Kasumi-1 (cell line): ENCODE data around the gene TUBB2B.
A peak's percentile ranks its signal among the peaks of the same experiment; 100 is the strongest.
"Not testable (repeated sequence)": the region's sequence is repeated elsewhere in the genome, so short reads cannot be mapped to it uniquely, and the experiment has no call there.

ENCODE experiments used
- DNase-seq, 2 experiments: peaks; one replicate each; lab custom pipeline; 2025; lab: John Stamatoyannopoulos, UW

The TUBB2B gene

DNA sequence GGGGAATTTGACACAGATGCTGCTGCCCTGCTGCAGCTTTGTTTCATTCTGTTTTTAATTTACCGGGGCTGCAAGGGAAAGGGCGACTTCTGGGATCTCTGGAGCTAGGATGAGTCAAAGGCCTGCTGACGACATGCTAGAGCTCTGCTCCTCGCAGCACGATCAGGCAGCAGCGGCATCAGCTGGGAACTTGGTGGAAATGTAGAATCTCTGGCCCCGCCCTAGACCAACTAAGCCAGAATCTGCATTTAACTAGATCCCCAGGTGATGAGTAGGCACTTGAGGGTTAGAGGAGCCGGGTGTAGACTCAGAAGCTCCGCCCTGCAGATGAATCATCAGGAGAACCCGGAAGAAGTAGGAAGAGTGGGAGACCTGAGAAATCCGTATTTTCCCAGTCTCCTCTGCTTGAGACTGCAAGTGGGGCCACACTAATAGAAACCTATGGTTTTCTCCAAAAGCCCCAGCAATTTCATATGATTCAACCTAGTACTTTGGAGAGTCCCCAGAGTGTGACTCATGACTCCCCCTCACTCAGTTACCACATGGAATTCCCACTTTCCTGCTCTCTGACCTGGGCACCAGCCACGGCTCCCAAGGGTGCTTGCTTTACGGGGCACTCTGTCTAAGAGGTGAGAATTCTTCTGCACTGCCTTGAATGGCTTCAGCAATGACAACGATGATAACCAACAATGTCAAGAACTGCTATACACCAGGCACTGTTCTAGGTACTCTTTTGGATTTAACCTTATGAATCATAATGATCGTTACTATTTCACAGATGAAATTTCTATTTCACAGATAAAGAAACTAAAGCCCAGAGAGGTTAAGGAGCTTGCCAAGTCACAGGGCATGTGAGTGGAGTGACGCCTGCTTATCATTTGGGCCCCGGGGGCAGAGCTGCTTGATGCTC is 18.1 kb downstream of the TUBB2B start:
- no peak for DNase-seq

DNA sequence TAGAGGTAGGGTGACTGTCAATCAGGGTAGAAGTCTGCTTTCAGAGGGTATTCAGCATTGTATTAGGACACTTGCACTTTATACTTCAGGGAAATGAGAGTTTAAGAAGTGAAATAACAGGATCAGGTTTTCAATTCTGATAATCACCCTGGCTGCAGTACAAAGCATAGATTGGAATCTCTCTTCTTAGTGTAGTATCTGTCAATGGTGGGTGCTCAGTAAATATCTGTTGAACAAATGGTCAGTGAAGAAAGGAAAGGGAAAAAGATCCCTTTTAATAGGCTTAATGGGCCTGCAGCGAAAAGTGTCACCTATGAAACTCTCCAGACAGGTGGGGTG is 18.7 kb downstream of the TUBB2B start:
- DNase-seq = no peak

DNA sequence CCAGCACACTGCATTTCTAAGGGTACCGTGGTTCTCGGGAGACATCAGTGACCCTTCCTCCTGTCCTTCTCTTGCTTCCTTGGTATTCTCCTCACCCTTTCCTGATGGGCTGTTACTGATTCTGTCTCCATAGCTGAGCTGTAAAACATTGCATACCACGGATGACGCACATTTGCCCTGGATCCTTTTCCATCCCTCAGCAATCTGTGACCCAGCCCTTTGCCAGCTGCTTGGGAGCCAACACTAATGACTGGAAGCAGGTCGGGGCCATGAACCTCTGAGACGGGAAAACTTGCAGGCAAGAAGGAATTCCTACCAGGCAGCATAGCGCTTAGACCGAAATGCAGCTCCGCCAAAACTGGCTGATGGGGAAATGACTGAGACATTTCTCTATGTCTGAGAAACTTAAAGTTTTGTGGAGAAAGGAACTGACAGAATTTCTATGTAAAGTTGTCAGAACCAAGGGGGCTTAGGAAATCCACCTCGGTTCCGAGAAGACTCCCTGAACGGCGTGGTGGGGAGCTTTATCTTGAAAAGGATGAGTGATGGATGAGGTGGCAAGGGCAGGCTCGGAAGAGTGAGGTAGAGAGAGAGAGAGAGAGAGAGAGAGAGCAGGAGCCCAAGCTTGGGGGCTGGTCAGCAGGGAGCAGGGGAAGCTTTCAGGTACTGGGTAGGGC is 19.2 kb downstream of the TUBB2B start:
- no peak for DNase-seq

DNA sequence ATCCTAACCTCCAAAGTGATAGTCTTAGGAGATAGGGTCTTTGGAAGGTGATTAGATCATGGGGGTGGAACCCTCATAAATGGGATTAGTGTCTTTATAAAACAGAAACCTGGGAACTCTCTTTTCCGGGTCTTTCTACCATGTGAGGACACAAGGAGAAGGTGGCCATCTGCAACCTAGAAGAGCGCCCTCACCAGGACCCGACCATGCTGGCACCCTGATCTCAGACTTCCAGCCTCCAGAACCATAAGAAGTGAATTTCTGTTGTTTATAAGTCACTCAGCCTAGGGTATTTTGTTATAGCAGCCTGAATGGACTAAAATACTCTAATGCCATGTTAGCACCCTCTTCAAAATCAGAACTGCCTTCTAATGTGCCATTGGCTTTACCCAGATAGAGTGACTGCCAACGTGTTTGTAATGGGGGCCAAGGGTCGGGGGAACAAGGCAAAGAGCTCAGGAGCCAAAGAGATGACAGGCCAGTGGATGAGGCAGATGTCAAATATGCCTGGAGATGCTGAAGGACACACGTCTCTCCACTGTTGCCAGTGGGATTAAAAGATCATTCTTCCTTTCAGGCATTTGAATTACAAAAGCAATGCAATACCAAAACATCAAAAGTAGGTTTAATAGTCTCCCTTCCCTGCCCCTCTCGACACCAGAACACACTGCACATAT is 21.0 kb downstream of the TUBB2B start:
- DNase-seq = no peak

DNA sequence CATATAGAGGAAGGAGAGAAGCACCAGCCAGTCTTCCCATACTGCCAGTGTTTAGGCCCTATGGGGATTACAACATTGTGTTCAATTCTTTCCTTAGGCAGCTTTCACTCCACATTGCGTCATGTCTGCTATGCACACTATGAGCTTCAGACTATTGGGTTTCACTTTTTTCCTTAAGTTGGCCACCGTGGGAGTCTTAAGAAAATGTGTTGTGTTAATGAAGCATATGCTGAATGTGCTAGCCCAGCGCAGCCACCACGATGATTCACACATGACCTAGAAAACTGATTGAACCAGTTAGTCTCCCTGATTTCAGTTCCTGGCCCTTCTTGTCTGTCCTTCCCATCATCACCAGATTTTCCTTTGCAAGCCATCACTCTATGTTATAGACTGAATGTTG is 21.5 kb downstream of the TUBB2B start:
- DNase-seq = no peak

DNA sequence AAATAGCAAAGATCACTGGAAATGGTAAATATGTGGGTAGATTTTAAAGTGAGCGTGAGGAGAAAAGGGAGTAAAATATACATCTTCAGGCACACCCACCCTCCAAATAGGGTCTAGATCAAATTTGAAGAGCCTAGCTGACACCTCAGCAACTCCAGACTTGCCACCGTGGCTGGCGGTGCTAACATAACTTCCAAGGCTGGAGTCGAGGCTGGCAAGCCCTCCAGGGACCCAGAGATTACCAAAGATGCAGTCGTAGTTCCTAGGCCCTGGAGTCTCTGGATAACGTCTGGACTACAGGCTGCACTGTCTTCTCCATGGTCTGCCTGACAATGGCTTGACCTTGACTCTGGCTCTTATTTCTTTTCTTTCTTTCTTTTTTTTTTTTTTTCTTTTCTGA is 22.5 kb downstream of the TUBB2B start:
- no peak for DNase-seq

DNA sequence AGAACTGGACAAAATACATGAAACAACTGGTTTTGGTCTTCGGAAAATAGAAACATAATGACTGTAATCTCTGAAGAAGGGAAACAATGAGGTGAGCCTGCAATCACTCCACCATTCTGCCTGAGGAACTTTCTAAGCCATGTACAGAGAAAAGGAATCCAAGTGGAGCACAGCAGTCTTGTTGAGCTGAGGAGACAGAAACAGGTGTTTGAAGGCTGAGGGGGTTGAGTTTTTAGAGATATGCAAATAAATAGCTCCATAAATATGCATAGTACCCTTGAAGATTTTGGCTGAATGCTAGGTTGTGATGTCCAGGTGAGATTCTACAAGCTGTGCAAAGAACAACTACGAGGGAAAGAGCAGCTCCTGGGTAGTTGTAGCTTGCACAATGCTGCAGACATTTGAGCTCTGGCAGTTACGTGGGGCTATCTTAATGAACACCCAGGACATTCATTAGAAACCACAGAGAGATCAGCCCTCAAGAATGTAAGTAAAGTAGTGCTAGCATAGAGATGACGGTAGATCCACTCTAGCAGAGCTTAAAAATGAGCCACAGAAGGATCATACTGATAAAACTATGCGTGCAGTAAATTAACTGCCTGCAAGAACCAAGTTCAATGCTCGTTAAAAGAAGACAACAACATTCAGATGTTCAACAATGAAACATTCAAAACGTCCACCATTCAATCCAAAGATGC is 24.3 kb downstream of the TUBB2B start:
- DNase-seq = no peak

DNA sequence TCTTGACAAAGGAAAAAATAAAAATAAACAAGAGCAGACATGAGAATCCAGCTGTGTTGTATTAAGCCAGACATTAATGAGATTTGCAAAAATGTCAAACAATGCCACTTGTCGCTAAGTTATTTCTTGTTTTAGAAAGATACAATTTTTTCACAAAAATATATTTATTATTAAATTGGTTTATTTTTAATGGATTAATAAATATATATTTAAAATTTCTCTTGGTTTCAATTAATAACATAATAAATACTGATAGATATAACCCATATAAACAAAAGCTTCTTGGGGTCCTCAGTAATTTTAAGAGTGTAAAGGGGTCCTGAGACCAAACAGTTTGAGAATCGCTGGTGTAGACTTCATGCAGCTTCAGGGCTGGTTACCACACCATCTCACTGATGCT is 26.1 kb downstream of the TUBB2B start:
- DNase-seq = no peak

DNA sequence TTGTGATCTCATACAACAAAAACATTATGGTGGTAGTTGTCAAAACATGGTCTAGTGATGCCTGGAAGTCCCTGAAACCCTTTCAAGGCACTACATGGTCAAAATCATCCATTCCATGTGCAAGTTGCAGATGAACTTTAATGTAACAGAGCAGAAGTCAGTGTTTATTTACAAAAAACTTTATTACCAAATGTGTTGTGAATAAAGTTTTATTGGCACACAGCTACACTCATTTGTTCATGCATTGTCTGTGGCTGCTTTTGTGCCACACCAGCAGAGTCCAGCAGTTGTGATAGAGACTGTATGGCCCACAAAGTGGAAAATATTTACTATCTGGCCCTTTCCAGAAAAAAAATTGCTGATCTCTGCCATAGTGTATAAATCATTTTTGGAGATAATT is 26.8 kb downstream of the TUBB2B start:
- DNase-seq = no peak

DNA sequence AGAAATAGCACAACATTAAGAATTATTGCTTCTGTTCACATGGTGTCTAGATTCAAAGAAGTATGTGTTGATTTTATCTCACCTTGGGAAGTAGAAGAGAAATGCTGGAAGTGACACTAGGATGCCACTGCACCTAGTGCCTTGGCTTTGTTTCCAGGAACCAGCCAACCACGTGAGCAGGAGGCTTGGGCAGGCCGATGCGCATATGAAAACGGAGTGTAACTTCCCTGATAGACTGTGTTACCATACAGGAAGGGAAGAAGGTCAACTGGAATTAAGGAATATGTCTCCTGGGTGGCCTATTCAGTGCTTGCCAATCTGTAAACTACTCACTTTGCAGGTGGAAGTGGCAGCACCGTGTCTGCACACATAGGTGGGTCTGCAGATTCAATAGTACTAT is 28.1 kb downstream of the TUBB2B start:
- no peak for DNase-seq

DNA sequence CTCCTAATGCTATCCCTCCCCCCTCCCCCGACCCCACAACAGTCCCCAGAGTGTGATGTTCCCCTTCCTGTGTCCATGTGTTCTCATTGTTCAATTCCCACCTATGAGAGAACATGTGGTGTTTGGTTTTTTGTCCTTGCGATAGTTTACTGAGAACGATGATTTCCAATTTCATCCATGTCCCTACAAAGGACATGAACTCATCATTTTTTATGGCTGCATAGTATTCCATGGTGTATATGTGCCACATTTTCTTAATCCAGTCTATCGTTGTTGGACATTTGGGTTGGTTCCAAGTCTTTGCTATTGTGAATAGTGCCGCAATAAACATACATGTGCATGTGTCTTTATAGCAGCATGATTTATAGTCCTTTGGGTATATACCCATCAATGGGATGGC is 29.7 kb downstream of the TUBB2B start:
- DNase-seq = not testable (repeated sequence)

DNA sequence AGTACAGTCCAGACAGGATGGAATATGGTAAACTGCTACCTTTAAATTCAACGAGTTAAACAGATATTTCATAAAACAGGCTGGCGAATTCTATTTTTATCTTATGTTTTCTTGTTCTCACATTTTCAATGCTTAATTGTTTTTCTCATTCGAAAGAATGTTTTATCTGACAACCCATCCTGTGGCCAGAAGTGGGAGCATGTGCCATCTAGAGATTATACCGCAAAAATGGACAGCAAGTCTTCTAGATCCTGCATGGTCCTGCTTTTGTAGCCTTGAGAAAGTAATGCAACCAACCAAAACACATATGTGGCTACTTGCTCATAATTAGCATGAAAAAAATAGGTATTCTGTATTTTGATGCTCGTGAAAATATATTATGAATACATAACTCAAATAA is 30.7 kb downstream of the TUBB2B start:
- DNase-seq = no peak

DNA sequence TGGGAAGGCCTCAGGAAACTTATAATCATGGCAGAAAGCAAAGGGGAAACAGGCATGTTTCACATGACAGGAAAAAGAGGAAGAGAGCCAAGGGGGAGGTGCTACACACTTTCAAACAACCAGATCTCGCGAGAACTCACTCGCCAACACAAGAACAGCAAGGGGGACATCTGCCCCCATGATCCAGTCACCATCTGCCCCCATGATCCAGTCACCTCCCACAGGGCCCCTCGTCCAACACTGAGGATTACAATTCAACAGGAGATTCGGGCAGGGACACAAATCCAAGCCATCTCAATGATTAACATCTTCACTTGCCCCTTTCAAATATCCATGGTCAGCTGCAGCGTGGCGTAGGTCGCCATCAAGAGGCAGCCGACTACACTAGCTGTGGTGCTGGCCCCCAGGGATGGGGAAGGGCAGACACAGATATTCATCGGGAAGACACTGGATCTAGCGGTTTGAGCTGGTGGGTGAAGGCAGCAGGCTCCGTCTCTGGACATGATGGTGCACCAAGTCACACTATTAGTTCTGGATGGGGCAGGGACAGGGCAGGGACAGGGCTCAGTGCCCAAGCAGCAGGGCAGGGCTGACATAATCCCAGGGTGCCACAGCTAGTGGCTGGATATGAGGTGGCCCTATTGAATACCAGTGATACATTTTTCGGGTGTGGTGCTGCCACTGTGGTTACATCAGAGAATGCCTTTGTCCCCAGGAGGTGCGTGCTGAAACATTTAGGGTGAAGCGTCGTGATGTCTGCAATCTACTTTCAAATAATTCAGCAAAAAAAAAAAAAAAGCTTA is 31.6 kb downstream of the TUBB2B start:
- peak; percentile 8 to 12 for DNase-seq

DNA sequence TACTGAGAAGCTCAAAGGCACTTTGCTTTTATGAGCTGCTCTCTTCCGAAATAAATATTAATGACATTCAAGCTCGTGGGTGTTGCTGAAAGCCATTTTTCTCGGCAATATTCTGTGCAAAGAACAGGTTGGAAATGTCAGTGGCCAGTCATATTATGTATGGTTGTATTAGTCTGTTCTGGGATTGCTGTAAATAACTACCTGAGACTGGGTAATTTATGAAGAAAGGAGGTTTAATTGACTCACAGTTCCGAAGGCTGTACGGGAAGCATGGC is 32.1 kb downstream of the TUBB2B start:
- no peak for DNase-seq

DNA sequence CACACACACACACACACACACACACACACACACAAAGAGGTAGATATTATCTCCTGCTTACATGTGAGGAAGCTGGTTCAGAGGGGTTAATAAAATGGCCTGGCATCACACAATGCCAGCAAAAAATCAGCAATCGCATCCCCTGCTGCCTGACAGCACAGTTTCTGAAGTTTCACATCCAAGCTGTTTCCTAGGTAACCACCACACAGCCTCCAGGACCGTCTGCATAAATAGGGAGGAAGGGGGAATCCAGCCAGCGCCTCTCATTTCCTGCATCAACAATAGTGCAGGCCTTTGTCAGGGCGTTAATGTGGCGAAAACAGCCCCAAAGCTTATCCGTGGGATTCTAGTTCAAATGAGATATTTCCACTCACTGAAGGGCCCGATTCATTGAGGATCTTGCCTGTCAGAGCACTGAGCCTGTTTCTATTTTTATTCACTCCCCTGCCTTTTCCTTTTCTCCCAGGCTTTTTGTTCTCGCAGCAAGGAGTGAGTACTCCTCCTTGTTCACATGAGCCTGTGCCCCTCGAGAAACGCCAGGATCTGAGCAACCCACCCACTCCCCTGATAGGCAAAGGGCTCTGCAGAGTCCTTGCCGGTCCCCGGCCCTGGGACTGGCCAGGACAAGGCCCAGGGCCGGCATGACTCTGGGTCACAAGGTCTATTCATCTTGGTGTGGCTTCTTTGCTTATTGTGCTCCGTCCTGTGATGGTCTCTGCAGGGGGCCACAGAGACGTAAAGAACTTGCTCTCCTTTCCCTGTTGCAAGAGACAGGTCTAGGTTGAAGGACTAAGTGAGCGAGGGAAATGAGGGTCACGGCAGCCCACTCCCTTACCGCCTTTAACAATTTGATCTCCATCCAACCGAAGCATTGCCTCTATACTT is 32.7 kb downstream of the TUBB2B start:
- DNase-seq = no peak

DNA sequence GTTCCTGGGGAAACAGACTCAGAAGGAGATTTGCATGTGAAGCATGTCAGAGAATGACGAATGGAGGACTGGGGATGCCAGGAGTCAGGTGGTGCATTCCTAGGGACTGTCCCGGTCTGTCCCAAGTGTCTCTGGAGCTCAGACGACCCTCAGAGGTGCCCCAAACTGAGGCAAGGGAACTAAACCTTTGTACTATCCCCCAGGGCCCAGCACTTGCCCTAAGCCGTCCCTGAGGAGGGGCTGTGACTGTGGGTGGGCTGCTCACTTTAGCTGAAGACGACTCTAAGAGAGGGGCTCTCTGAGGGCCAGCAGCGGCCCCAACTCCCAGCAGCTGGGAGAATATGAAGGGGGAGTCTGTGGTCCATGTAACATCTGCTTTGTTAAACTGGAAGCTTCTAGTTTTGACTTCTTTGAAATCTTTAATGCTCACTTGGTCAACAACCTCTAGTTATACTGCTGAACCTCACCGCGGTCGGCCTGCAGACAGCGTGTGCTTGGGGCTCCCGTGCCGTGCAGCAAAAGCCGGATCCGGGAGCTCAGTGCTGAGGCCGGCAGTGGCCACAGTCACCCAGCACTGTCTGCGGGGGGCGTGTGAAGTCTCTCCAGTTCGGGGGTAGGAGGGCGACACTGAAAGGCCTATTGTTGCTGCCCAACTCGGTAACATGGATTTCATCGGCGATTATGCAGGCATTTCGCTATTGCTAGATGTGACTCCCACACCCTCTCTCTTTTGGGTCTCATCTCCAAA is 34.2 kb downstream of the TUBB2B start:
- DNase-seq = no peak

DNA sequence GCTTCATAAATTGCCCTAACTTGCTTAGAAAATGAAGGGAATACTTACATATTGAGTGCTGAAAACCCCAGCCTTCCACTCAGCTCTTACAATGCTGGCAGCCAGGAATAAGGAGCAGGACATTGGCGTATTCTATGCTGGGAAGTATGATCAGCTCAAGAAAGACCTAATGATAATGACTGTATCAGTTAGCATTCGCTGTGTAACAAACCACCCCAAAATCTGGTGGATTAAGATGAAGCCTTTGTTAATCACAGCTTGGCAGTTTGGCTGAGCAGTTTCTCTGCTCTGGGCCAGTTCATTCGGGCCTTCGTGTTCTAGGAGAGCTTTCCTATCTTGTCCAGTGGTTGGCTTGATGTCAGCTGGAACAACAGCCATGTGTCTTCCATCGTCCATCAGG is 36.7 kb downstream of the TUBB2B start:
- no peak for DNase-seq

DNA sequence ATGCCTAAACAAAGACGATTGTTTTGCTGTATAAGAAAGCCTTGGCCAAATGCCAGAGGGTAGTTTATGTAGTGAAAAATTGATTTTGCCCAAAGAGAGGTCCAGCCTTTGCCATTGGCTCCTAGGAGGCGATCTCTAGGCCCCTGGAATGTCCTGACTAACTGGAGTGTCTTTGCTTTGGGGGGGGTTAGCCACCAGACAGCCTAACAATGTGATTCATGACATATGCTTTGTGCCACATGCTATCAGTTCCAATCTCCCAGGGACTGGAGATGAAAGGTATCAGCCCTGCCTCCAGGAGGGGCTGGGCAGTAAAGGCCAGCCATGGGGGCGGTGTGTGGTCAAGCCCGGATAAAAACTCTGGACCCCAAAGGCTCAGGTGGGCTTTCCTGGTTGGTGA is 37.4 kb downstream of the TUBB2B start:
- DNase-seq = no peak

DNA sequence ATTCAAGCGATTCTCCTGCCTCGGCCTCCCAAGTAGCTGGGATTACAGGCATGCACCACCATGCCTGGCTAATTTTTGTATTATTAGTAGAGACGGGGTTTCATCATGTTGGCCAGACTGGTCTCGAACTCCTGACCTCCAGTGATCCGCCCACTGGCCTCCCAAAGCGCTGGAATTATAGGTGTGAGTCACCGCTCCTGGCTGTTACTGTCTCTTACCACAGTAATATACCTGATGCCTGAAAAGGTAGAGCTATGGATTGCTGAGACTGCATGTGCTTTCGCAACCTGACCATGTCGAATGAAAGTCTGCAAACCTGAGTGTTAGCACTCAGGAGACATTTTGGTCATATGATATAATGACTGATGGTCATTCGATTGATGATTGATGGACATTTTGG is 38.3 kb downstream of the TUBB2B start:
- DNase-seq = not testable (repeated sequence)

DNA sequence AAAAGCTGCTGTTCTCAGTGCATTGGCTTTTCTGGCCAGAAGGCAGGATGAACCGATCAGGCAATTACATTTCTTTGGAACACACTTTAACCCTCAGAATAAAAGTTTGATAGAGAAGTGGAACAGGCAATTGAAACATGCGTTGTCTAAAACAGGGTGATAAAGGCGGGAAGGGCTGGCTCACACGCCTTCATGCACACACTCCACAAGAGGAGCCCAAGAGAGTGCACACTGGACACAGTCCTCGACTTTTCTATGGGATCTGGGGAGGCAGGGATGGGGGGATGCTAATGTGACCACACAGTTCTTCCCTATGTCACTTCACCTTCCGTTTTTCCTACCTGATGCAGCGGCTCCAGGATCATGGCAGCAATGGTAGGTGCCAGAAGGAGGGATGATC is 39.2 kb downstream of the TUBB2B start:
- no peak for DNase-seq
